Measurements from ENCODE around the gene RBP2.

Gene RBP2

GRCh38 chr3:139509631-139510030 lies 33.3 kb upstream of the RBP2 start:
- Histone ChIP-seq H3K79me2 (ENCODE audit: insufficient read depth, low read depth) (no peaks in the 10 kb centered on the region), H3K27me3 (ENCODE audit: insufficient read depth, low read depth) (no peaks in the 10 kb centered on the region), H3K36me3 (ENCODE audit: insufficient read depth) (no peaks in the 10 kb centered on the region), H3K4me3 (IDR thresholded peaks at IDR 0.05; ENCODE audit: insufficient read depth, low read depth, low read length) (no peak overlapping the region), H3K4me2 (no peak overlapping the region), H4K20me1 (ENCODE audit: insufficient read depth) (no peaks in the 10 kb centered on the region), H2AFZ (ENCODE audit: low read depth) (no peak overlapping the region), H3K27ac (no peak overlapping the region), H3K4me1 (ENCODE audit: low read depth, poor library complexity, severe bottlenecking) (peaks cover 5% of the 10 kb centered on the region), H3K9ac (no peak overlapping the region)
- TF ChIP-seq, protein P1, sequence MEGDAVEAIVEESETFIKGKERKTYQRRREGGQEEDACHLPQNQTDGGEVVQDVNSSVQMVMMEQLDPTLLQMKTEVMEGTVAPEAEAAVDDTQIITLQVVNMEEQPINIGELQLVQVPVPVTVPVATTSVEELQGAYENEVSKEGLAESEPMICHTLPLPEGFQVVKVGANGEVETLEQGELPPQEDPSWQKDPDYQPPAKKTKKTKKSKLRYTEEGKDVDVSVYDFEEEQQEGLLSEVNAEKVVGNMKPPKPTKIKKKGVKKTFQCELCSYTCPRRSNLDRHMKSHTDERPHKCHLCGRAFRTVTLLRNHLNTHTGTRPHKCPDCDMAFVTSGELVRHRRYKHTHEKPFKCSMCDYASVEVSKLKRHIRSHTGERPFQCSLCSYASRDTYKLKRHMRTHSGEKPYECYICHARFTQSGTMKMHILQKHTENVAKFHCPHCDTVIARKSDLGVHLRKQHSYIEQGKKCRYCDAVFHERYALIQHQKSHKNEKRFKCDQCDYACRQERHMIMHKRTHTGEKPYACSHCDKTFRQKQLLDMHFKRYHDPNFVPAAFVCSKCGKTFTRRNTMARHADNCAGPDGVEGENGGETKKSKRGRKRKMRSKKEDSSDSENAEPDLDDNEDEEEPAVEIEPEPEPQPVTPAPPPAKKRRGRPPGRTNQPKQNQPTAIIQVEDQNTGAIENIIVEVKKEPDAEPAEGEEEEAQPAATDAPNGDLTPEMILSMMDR (conservative IDR thresholded peaks at IDR 0.05; ENCODE audit: low read depth, low read length): no peak

GRCh38 chr3:139506766-139507165 lies 30.4 kb upstream of the RBP2 start:
- TF ChIP-seq, protein P1 (conservative IDR thresholded peaks at IDR 0.05; ENCODE audit: low read depth, low read length): no peak
- Histone ChIP-seq H3K4me1 (ENCODE audit: low read depth, poor library complexity, severe bottlenecking) (peaks cover 5% of the 10 kb centered on the region), H3K27me3 (ENCODE audit: insufficient read depth, low read depth) (no peaks in the 10 kb centered on the region), H3K9ac (no peak overlapping the region), H3K79me2 (ENCODE audit: insufficient read depth, low read depth) (no peaks in the 10 kb centered on the region), H2AFZ (ENCODE audit: low read depth) (no peak overlapping the region), H3K4me3 (IDR thresholded peaks at IDR 0.05; ENCODE audit: insufficient read depth, low read depth, low read length) (no peak overlapping the region), H3K4me2 (no peak overlapping the region), H3K36me3 (ENCODE audit: insufficient read depth) (no peaks in the 10 kb centered on the region), H4K20me1 (ENCODE audit: insufficient read depth) (no peaks in the 10 kb centered on the region), H3K27ac (no peak overlapping the region)

- peaks cover 5% of the 10 kb centered on the region for H3K4me1 ChIP-seq (ENCODE audit: low read depth, poor library complexity, severe bottlenecking)
- H3K79me2 ChIP-seq (ENCODE audit: insufficient read depth, low read depth): no peaks in the 10 kb centered on the region
- TF ChIP-seq, protein P1 (conservative IDR thresholded peaks at IDR 0.05; ENCODE audit: low read depth, low read length): no peak
- H2AFZ ChIP-seq (ENCODE audit: low read depth): no peak overlapping the region
- H3K4me3 ChIP-seq (IDR thresholded peaks at IDR 0.05; ENCODE audit: insufficient read depth, low read depth, low read length): no peak overlapping the region
- no peaks in the 10 kb centered on the region for H3K36me3 ChIP-seq (ENCODE audit: insufficient read depth)
- H3K4me2 ChIP-seq: no peak overlapping the region
- no peaks in the 10 kb centered on the region for H4K20me1 ChIP-seq (ENCODE audit: insufficient read depth)
- no peak overlapping the region for H3K27ac ChIP-seq
- no peaks in the 10 kb centered on the region for H3K27me3 ChIP-seq (ENCODE audit: insufficient read depth, low read depth)
- H3K9ac ChIP-seq: no peak overlapping the region
Observed at GRCh38 chr3:139505829-139506386, 29.6 kb upstream of the RBP2 start.

GRCh38 chr3:139499536-139499935 lies 23.2 kb upstream of the RBP2 start:
- Histone ChIP-seq H3K27ac (no peak overlapping the region), H3K9ac (no peak overlapping the region), H4K20me1 (ENCODE audit: insufficient read depth) (no peaks in the 10 kb centered on the region), H3K4me1 (ENCODE audit: low read depth, poor library complexity, severe bottlenecking) (no peaks in the 10 kb centered on the region), H3K79me2 (ENCODE audit: insufficient read depth, low read depth) (no peaks in the 10 kb centered on the region), H3K4me3 (IDR thresholded peaks at IDR 0.05; ENCODE audit: insufficient read depth, low read depth, low read length) (no peak overlapping the region), H3K27me3 (ENCODE audit: insufficient read depth, low read depth) (no peaks in the 10 kb centered on the region), H2AFZ (ENCODE audit: low read depth) (no peak overlapping the region), H3K4me2 (no peak overlapping the region), H3K36me3 (ENCODE audit: insufficient read depth) (no peaks in the 10 kb centered on the region)
- TF ChIP-seq, protein P1 (conservative IDR thresholded peaks at IDR 0.05; ENCODE audit: low read depth, low read length): no peak

Data from KMS-11 (cell line).